Mucosa of descending colon (tissue), 3 donors: Measurements from ENCODE around the gene SPTBN1. TPM values are rescaled to one million over a fixed set of nuclear protein-coding genes. Genes with fewer than 3 reads are reported as not detected.

Experiments
- ATAC-seq: fragments of 200-7000 bp; cut with Tn5 transposase; one replicate; pipeline ENCODE4 v1.9.1; 2020; ENCODE audit warnings: mild to moderate bottlenecking, moderate library complexity
- DNase-seq, 3 donors: peaks; one replicate each; pipeline ENCODE4 v3.0.0-alpha.2; 2020
- H3K36me3 ChIP-seq: fragments of 200-600 bp; one replicate; pipeline ENCODE4 v1.8.0; 2021; ENCODE audit warnings: low read depth, mild to moderate bottlenecking
- H3K4me1 ChIP-seq: fragments of 200-600 bp; one replicate; pipeline ENCODE4 v1.8.0; 2021; ENCODE audit warnings: low read depth, mild to moderate bottlenecking
- H3K4me3 ChIP-seq: fragments of 200-600 bp; one replicate; pipeline ENCODE4 v1.8.0; 2021; ENCODE audit warnings: mild to moderate bottlenecking
- H3K9me3 ChIP-seq: fragments of 200-600 bp; one replicate; pipeline ENCODE4 v1.8.0; 2021; ENCODE audit warnings: mild to moderate bottlenecking
- intact Hi-C, 2 donors: fragments of 100-400 bp; cut with DNase I in 1 of 2; cut with micrococcal nuclease in 1 of 2; formaldehyde crosslinking; loops; one replicate each; pipeline versions ENCODE4 v1.11.0 to v1.11.1; 2022; cut with DNase I, micrococcal nuclease
- total RNA-seq, 3 donors: library from RNA; stranded (reverse); fragmentation: NEBNext Ultra II Directional in 2 of 3; extraction: Animal tissue kit (Norgen Biotek cat#: 25700) in 2 of 3; gene quantifications; one replicate each; pipeline versions ENCODE4 v1.2.1 to v1.2.4, GENCODE V29; 2021 to 2023
- TF ChIP-seq, protein P1 (sequence below): fragments of 200-600 bp; IDR thresholded peaks from one replicate; pipeline ENCODE4 v1.8.0; 2022; ENCODE audit warnings: antibody characterized with exemption, mild to moderate bottlenecking
- donor health status: DM: no; HTN: no; CAD: no; lungs with moderate emphysema.
- donor health status: DM: no; HTN: no; CAD: no.
- donor health status: DM: no; HTN: yes; CAD: no.

SPTBN1 gene
- total RNA-seq, 3 donors from 2014 or later, result 237 to 396 (median 392) TPM

DNA sequence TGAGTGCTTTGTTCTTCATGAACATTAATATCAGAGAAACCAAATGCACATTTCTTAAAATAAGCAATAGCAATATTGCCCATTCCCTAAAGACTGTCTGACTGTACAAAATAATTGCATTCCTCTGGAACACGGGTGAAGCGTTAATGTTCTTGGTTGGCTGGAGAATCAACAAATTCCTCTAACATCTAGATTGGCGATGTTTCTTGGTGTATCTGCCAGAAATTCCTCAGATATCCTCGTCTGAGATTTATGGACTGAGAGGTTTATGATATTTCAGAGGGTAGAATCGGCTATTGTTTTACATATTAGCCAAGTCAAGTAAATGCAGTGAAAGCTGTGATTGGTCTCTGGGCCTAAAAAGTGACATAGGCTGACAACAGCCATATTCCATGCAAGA, 27.1 kb upstream of the SPTBN1 start:
- no peak overlapping the region for H3K4me3 ChIP-seq
- no peak for ATAC-seq
- no peaks in the 10 kb centered on the region for H3K36me3 ChIP-seq
- H3K9me3 ChIP-seq, result no peaks in the 10 kb centered on the region
- TF ChIP-seq, protein P1, sequence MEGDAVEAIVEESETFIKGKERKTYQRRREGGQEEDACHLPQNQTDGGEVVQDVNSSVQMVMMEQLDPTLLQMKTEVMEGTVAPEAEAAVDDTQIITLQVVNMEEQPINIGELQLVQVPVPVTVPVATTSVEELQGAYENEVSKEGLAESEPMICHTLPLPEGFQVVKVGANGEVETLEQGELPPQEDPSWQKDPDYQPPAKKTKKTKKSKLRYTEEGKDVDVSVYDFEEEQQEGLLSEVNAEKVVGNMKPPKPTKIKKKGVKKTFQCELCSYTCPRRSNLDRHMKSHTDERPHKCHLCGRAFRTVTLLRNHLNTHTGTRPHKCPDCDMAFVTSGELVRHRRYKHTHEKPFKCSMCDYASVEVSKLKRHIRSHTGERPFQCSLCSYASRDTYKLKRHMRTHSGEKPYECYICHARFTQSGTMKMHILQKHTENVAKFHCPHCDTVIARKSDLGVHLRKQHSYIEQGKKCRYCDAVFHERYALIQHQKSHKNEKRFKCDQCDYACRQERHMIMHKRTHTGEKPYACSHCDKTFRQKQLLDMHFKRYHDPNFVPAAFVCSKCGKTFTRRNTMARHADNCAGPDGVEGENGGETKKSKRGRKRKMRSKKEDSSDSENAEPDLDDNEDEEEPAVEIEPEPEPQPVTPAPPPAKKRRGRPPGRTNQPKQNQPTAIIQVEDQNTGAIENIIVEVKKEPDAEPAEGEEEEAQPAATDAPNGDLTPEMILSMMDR, result no peak
- H3K4me1 ChIP-seq, result no peaks in the 10 kb centered on the region
- intact Hi-C loops, result no loop called here
- DNase-seq, result no peak

DNA sequence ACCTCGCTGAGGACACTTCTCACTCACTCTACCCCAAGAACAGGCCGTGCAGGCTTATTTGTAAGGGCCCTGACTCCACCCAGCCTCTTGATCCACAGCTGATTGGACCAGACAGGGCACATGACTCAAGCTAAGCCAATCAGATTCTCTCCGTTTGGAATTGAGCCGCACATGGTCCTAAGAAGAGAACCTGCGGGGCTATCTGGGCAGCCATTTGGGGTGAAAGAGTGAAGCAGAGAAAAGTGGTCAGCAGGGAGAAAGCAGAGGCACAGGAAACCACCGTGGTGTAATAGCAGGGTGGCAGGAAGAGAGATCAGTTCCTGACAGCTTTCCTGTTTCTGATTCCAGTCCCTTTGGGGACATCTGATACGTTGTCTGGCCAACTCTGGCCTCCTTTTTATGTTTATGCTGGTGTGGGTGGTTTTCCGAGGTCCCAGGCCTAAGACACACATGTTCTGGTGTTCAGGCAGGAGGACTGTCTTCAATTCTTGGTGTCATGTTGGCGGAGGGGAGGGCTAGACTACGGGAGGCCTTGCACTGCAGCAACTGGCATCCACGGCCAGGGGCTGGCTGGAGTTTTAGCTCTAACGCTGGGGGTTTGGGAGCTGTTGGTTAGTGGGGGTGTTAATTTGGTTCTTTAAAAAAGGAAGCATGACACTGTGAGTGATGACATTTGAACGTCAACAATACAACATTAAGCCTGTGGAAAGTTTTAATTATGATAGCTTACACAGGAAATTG, 26.1 kb upstream of the SPTBN1 start:
- H3K9me3 ChIP-seq, result no peaks in the 10 kb centered on the region
- no peaks in the 10 kb centered on the region for H3K36me3 ChIP-seq
- no peaks in the 10 kb centered on the region for H3K4me1 ChIP-seq
- no peak overlapping the region for H3K4me3 ChIP-seq
- intact Hi-C loops, result no loop called here
- ATAC-seq, result no peak
- TF ChIP-seq, protein P1, result no peak
- no peak for DNase-seq

DNA sequence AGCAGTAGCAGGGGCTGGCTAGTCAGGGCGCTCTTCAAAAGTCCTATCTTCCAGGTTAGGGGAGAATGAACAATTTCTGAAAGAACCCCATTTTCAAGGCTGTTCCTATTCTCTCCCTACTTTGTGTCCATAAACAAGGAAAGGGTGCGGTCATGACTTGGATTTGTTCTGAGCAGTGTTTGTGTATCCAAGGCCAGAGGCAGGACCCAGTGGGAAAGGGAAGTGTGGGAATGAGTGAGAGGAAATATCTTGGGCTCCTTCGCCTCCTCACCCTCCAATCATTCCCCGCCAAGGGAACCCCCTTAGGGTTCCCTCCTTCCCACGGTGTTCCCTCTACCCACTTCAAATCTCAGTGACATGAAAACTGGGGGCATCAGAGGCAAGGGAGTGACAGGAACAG, 25.5 kb upstream of the SPTBN1 start:
- DNase-seq (no peak), ATAC-seq (no peak)
- TF ChIP-seq, protein P1, result no peak
- intact Hi-C loops, result no loop called here
- Histone ChIP-seq H3K36me3 (no peaks in the 10 kb centered on the region), H3K4me3 (no peak overlapping the region), H3K9me3 (no peaks in the 10 kb centered on the region), H3K4me1 (no peaks in the 10 kb centered on the region)

DNA sequence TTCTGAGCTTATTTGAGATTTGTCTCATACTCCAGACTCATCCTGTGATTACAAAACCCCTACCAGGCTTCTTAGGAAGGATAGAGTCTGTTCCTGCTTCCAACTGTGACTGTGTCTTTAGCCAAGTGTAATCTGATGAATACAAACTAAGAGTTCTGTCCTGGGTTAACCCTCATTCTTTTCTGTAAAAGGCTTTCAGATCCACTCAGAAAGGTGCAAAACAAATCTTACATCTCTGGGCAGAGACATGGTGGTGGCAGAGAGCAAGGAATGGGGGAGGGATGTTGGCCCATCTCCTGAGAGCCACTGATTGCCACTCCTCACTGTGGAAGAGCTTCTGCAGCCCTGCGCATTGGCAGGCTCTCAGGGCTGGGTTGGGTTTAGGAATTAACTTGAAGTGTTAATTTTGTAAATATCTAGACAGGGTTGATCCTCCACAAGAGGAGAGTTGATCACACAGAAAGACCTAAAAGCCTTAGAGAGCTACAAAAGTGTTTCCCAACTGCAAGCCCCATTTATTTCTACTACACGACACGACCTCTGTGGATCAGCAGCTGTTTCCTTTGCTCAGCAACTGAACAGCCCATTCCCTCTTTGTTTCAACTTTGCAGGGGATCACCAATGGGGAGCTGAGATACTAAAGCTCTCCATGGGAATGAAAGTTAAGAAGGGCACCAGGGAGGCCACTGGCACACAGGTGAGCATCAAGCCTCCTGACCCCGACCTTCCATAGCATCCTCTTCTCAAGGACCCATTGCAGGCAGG, 23.7 kb upstream of the SPTBN1 start:
- ATAC-seq (no peak), DNase-seq (no peak)
- intact Hi-C loops, result no loop called here
- H3K4me3 ChIP-seq, result no peak overlapping the region
- no peaks in the 10 kb centered on the region for H3K36me3 ChIP-seq
- TF ChIP-seq, protein P1, result no peak
- no peaks in the 10 kb centered on the region for H3K9me3 ChIP-seq
- H3K4me1 ChIP-seq, result no peaks in the 10 kb centered on the region

DNA sequence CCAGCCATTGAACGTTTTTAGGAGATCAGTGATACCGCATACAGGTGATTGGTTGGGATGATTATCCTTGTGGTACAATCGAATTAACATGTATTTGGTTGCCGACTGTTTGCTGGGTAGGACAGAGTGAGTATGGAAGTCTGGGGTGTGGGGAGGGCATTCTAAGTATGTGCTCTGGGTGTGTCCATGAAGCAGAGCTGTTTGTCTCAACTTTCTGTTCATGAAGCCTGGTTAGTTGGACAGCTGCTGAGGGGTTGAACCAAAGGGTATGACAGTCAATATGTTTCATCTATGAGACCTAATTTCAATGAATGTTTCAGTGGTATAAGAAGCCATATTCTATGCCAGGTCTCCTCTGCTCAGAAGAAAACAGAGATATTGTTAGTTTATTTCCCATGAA, 21.9 kb upstream of the SPTBN1 start:
- DNase-seq (no peak), ATAC-seq (no peak)
- no peaks in the 10 kb centered on the region for H3K9me3 ChIP-seq
- H3K36me3 ChIP-seq, result no peaks in the 10 kb centered on the region
- intact Hi-C loops, result no loop called here
- TF ChIP-seq, protein P1, result no peak
- no peaks in the 10 kb centered on the region for H3K4me1 ChIP-seq
- no peak overlapping the region for H3K4me3 ChIP-seq
